Neural cell (in vitro differentiated cells): ENCODE measurements around the gene FOXA1. TPM values are rescaled to one million over a fixed set of nuclear protein-coding genes. Genes with fewer than 3 reads are reported as not detected.

Source experiments
- H2AFZ ChIP-seq: fragments of 200-600, 300-800 bp; sonication (generic), shearing (Covaris generic); 2 replicates; pipeline ENCODE4 v1.6.0; 2014; ENCODE audit warnings: low read depth, mild to moderate bottlenecking, antibody characterized with exemption, low read length, moderate library complexity
- H3F3A ChIP-seq: fragments of 200-600 bp; shearing (Covaris generic); 2 replicates; pipeline ENCODE4 v1.6.1; 2016; ENCODE audit warnings: mild to moderate bottlenecking, moderate library complexity, mixed read lengths, antibody characterized with exemption, low read length; ENCODE audit not compliant: insufficient read depth, poor library complexity, severe bottlenecking
- H3K27ac ChIP-seq: fragments of 200-600, 300-800 bp; sonication (generic), shearing (Covaris generic); 2 replicates; pipeline ENCODE4 v1.5.1; 2014; ENCODE audit warnings: mild to moderate bottlenecking, low read length, moderate library complexity
- H3K27me3 ChIP-seq: fragments of 300-800, 200-600 bp; sonication (generic), shearing (Covaris generic); 2 replicates; pipeline ENCODE4 v1.6.0; 2014; ENCODE audit warnings: mild to moderate bottlenecking, low read depth, low read length, moderate library complexity; ENCODE audit not compliant: insufficient read depth
- H3K36me3 ChIP-seq: fragments of 300-800, 200-600 bp; sonication (generic), shearing (Covaris generic); 2 replicates; pipeline ENCODE4 v1.5.1; 2014; ENCODE audit warnings: mild to moderate bottlenecking, antibody characterized with exemption, low read length, moderate library complexity; ENCODE audit not compliant: insufficient read depth
- H3K4me2 ChIP-seq: fragments of 300-800, 200-600 bp; sonication (generic), shearing (Covaris generic); 2 replicates; pipeline ENCODE4 v1.6.0; 2014; ENCODE audit warnings: mild to moderate bottlenecking, low read length
- H3K4me3 ChIP-seq: fragments of 300-800, 200-600 bp; sonication (generic), shearing (Covaris generic); 2 replicates; pipeline ENCODE4 v1.5.1; 2014; ENCODE audit warnings: mild to moderate bottlenecking, low read length, moderate library complexity
- H3K79me2 ChIP-seq: fragments of 200-600 bp; shearing (Covaris generic); replicated peaks from 2 replicates; pipeline ENCODE4 v1.6.0; 2014; ENCODE audit warnings: mild to moderate bottlenecking, low read length, moderate library complexity; ENCODE audit not compliant: insufficient read depth
- H3K9ac ChIP-seq: fragments of 300-800, 200-600 bp; sonication (generic), shearing (Covaris generic); 2 replicates; pipeline ENCODE4 v1.6.1; 2016; ENCODE audit warnings: mild to moderate bottlenecking, low read length, mixed read lengths
- H3K9me2 ChIP-seq: fragments of 200-600 bp; shearing (Covaris generic); 2 replicates; pipeline ENCODE4 v1.6.1; 2016; ENCODE audit warnings: mild to moderate bottlenecking, low read length, mixed read lengths; ENCODE audit not compliant: insufficient read depth
- H3K9me3 ChIP-seq: fragments of 200-600, 300-800 bp; sonication (generic), shearing (Covaris generic); 2 replicates; pipeline ENCODE4 v1.6.1; 2016; ENCODE audit warnings: mild to moderate bottlenecking, mixed run types, low read length, moderate library complexity, mixed read lengths
- H4K20me1 ChIP-seq: fragments of 200-600 bp; shearing (Covaris generic); 2 replicates; pipeline ENCODE4 v1.6.1; 2016; ENCODE audit warnings: mild to moderate bottlenecking, mixed run types; ENCODE audit not compliant: insufficient read depth
- CTCF ChIP-seq: fragments of 450-650 bp; IDR thresholded peaks from 2 replicates; pipeline ENCODE4 v1.5.1; 2014; ENCODE audit warnings: antibody characterized with exemption, mild to moderate bottlenecking, moderate library complexity; ENCODE audit not compliant: poor library complexity, severe bottlenecking
- EZH2 ChIP-seq: fragments of 200-600, 300-800 bp; shearing (Covaris generic), sonication (generic); IDR thresholded peaks from 2 replicates; pipeline ENCODE4 v1.6.1; 2014; ENCODE audit warnings: antibody characterized with exemption, low read length, borderline replicate concordance, mild to moderate bottlenecking; ENCODE audit not compliant: insufficient read depth, poor library complexity, severe bottlenecking
- MXI1 ChIP-seq: fragments of 450-650 bp; conservative IDR thresholded peaks from 2 replicates; pipeline ENCODE4 v1.6.1; 2014; ENCODE audit warnings: antibody characterized with exemption, mild to moderate bottlenecking; ENCODE audit not compliant: poor library complexity, severe bottlenecking
- POLR2AphosphoS5 ChIP-seq: IDR thresholded peaks from 2 replicates; pipeline ENCODE4 v1.6.1; 2012
- RAD21 ChIP-seq: fragments of 450-650 bp; conservative IDR thresholded peaks from 2 replicates; pipeline ENCODE4 v1.6.1; 2014; ENCODE audit warnings: antibody characterized with exemption, mild to moderate bottlenecking, moderate library complexity
- REST ChIP-seq: IDR thresholded peaks from 2 replicates; pipeline ENCODE4 v1.6.1; 2012; ENCODE audit warnings: borderline replicate concordance
- SMC3 ChIP-seq: fragments of 450-650 bp; conservative IDR thresholded peaks from 2 replicates; pipeline ENCODE4 v1.6.1; 2014; ENCODE audit warnings: antibody characterized with exemption, mild to moderate bottlenecking, moderate library complexity; ENCODE audit not compliant: poor library complexity
- TAF1 ChIP-seq: IDR thresholded peaks from 2 replicates; pipeline ENCODE4 v1.6.1; 2012; ENCODE audit warnings: low read depth
- polyA plus RNA-seq: library from polyadenylated mRNA; depleted of rRNA; stranded (reverse); fragments of >200 nt; gene quantifications from 2 replicates; pipeline ENCODE4 v1.2.3, GENCODE V29; 2014

The FOXA1 gene
- polyA plus RNA-seq, 1 donor from 2014 or later, result not detected

GRCh38 chr14:37638599-37638998, 43.5 kb upstream of the FOXA1 start:
- H3F3A ChIP-seq, result no peaks in the 10 kb centered on the region
- no peak overlapping the region for H2AFZ ChIP-seq
- H3K36me3 ChIP-seq, result no peaks in the 10 kb centered on the region
- H3K27me3 ChIP-seq, result no peaks in the 10 kb centered on the region
- no peaks in the 10 kb centered on the region for H4K20me1 ChIP-seq
- H3K9me2 ChIP-seq, result no peaks in the 10 kb centered on the region
- TF ChIP-seq POLR2AphosphoS5, result no peak
- TF ChIP-seq RAD21, result no peak
- no peak for TF ChIP-seq CTCF
- no peak for TF ChIP-seq EZH2
- no peak for TF ChIP-seq REST
- TF ChIP-seq SMC3, result no peak
- no peak for TF ChIP-seq TAF1
- no peak for TF ChIP-seq MXI1
- H3K27ac ChIP-seq, result no peak overlapping the region
- H3K4me2 ChIP-seq, result no peak overlapping the region
- H3K9me3 ChIP-seq, result no peaks in the 10 kb centered on the region
- no peaks in the 10 kb centered on the region for H3K79me2 ChIP-seq
- no peak overlapping the region for H3K4me3 ChIP-seq
- no peak overlapping the region for H3K9ac ChIP-seq

GRCh38 chr14:37637341-37637740, 42.3 kb upstream of the FOXA1 start:
- H3K36me3 ChIP-seq, result no peaks in the 10 kb centered on the region
- no peak for TF ChIP-seq REST
- no peak overlapping the region for H3K27ac ChIP-seq
- no peaks in the 10 kb centered on the region for H3K9me2 ChIP-seq
- H3K9ac ChIP-seq, result no peak overlapping the region
- no peaks in the 10 kb centered on the region for H3K27me3 ChIP-seq
- no peaks in the 10 kb centered on the region for H3F3A ChIP-seq
- H3K4me2 ChIP-seq, result no peak overlapping the region
- no peaks in the 10 kb centered on the region for H3K79me2 ChIP-seq
- H4K20me1 ChIP-seq, result no peaks in the 10 kb centered on the region
- H3K9me3 ChIP-seq, result no peaks in the 10 kb centered on the region
- no peak overlapping the region for H2AFZ ChIP-seq
- no peak overlapping the region for H3K4me3 ChIP-seq
